T-cell (primary cell): Measurements from ENCODE around the gene GRAMD2B. TPM values are rescaled to one million over a fixed set of nuclear protein-coding genes. Genes with fewer than 3 reads are reported as not detected.
"Not testable (repeated sequence)": the region's sequence is repeated elsewhere in the genome, so short reads cannot be mapped to it uniquely, and the experiment has no call there.

ENCODE experiments used
- ATAC-seq, 4 experiments: fragments of 200-7000 bp in 3 of 4; fragments of 150-1000 bp in 1 of 4; cut with Tn5 transposase; replicated peaks in 1 of 4; 1 replicate in 3 of 4; 2 replicates in 1 of 4; pipeline ENCODE4 v1.10.0; 2021; ENCODE audit warnings: moderate library complexity in 3 of 4, mild to moderate bottlenecking in 2 of 4, moderate number of reproducible peaks in 1 of 4
- CTCF ChIA-PET, 2 donors: fragments of 300-600 bp; sonication (Branson Sonifier 250); formaldehyde crosslinking; loops; one replicate each; lab custom pipeline; 2022; ENCODE audit warnings: antibody characterized with exemption in 2 of 2; lab: Charles Lee
- POLR2A ChIA-PET, 2 donors: fragments of 300-600 bp; sonication (Branson Sonifier 250); formaldehyde crosslinking; loops; one replicate each; lab custom pipeline; 2022; ENCODE audit warnings: antibody characterized with exemption in 2 of 2; lab: Charles Lee
- DNase-seq, 35 experiments: peaks; one replicate each; pipeline versions ENCODE4 v3.0.0 to v3.0.0-alpha.2; 2013 to 2023
- H3K27ac ChIP-seq: one replicate; pipeline ENCODE4 v1.5.1; 2013; ENCODE audit warnings: low read length
- H3K27me3 ChIP-seq, 2 experiments: replicated peaks in 1 of 2; 1 replicate in 1 of 2; 2 replicates in 1 of 2; pipeline versions ENCODE4 v1.6.1 to v1.7.0; 2013; ENCODE audit warnings: low read length in 1 of 2, mixed read lengths in 1 of 2; ENCODE audit not compliant: control insufficient read depth in 2 of 2, insufficient read depth in 2 of 2; ENCODE audit errors: extremely low read depth in 1 of 2
- H3K36me3 ChIP-seq, 2 donors: 1 replicate in 1 of 2; 2 replicates in 1 of 2; pipeline versions ENCODE4 v1.6.1 to v1.7.0; 2013; ENCODE audit warnings: low read length in 1 of 2; ENCODE audit not compliant: control insufficient read depth in 2 of 2, insufficient read depth in 1 of 2; ENCODE audit errors: extremely low read depth in 1 of 2
- H3K4me1 ChIP-seq, 2 experiments: 1 replicate in 1 of 2; 2 replicates in 1 of 2; pipeline versions ENCODE4 v1.6.1 to v1.7.0; 2013; ENCODE audit warnings: low read length in 2 of 2, mixed read lengths in 1 of 2; ENCODE audit not compliant: insufficient read depth in 2 of 2, control insufficient read depth in 1 of 2; ENCODE audit errors: extremely low read depth in 1 of 2
- H3K4me3 ChIP-seq, 2 donors: 1 replicate in 1 of 2; 2 replicates in 1 of 2; pipeline versions ENCODE4 v1.5.1 to v1.7.0; 2013; ENCODE audit warnings: mild to moderate bottlenecking in 2 of 2, low read length in 1 of 2, moderate library complexity in 1 of 2; ENCODE audit not compliant: control insufficient read depth in 1 of 2; ENCODE audit errors: extremely low read depth in 1 of 2
- H3K9me3 ChIP-seq: 2 replicates; pipeline ENCODE4 v1.7.0; 2013
- H3K27ac Mint-ChIP-seq, 2 donors: one replicate each; pipeline ENCODE4 v1.8.0; 2020 to 2021; ENCODE audit warnings: mild to moderate bottlenecking in 2 of 2, mixed read lengths in 2 of 2
- H3K27me3 Mint-ChIP-seq, 2 donors: one replicate each; pipeline ENCODE4 v1.8.0; 2021 to 2022; ENCODE audit warnings: mixed read lengths in 2 of 2
- H3K36me3 Mint-ChIP-seq: one replicate; pipeline ENCODE4 v1.8.0; 2021; ENCODE audit warnings: mixed read lengths
- H3K4me1 Mint-ChIP-seq, 3 donors: one replicate each; pipeline ENCODE4 v1.8.0; 2020 to 2022; ENCODE audit warnings: mixed read lengths in 3 of 3, mild to moderate bottlenecking in 1 of 3
- H3K4me3 Mint-ChIP-seq, 3 donors: one replicate each; pipeline ENCODE4 v1.8.0; 2020 to 2022; ENCODE audit warnings: mild to moderate bottlenecking in 3 of 3, mixed read lengths in 3 of 3, moderate library complexity in 3 of 3
- H3K9me3 Mint-ChIP-seq, 3 donors: one replicate each; pipeline ENCODE4 v1.8.0; 2020 to 2022; ENCODE audit warnings: mixed read lengths in 3 of 3
- WGBS: methylation state at CpG from one replicate; pipeline ENCODE4 v1.1.5; 2013; ENCODE audit warnings: missing lambda C conversion rate; ENCODE audit not compliant: insufficient coverage; 5-methylcytosine and 5-hydroxymethylcytosine counted together
- total RNA-seq, 35 experiments: library from RNA in 6 of 35; stranded (reverse) in 6 of 35; fragments of 120-200 nt in 1 of 35; gene quantifications; one replicate each; pipeline versions ENCODE4 v1.2.1 to v1.2.4 and lab custom pipeline; 2013 to 2026

Gene GRAMD2B
- total RNA-seq, 5 donors from 2014 or later (not counting 1 experiment from before 2014, with no cell fraction given), result 5.7 to 14.1 (median 6.0) TPM

GRCh38 chr5:126435261-126435660 lies 12.1 kb downstream of the GRAMD2B start:
- H3K4me3 Mint-ChIP-seq, result no peak overlapping the region
- ChIA-PET POLR2A (no interaction called here), CTCF (no interaction called here)
- Histone ChIP-seq H3K4me3 (no peak overlapping the region), H3K27ac (no peak overlapping the region), H3K27me3 (no peaks in the 10 kb centered on the region), H3K9me3 (no peaks in the 10 kb centered on the region), H3K4me1 (peaks cover 0 to 3% of the 10 kb centered on the region in 2 experiments), H3K36me3 (peaks cover 4% of the 10 kb centered on the region in 2 donors)
- peaks cover 0 to 2% (median 0%) of the 10 kb centered on the region in 3 donors for H3K9me3 Mint-ChIP-seq
- H3K36me3 Mint-ChIP-seq, result peaks cover 33% of the 10 kb centered on the region
- H3K27me3 Mint-ChIP-seq, result no peaks in the 10 kb centered on the region
- peaks cover 15 to 26% (median 16%) of the 10 kb centered on the region in 3 donors for H3K4me1 Mint-ChIP-seq
- no peak for ATAC-seq
- 97% methylated on average over 5 of the region's 8 CpGs for WGBS
- H3K27ac Mint-ChIP-seq, result no peak overlapping the region
- DNase-seq, result no peak

GRCh38 chr5:126435714-126436113 lies 12.5 kb downstream of the GRAMD2B start:
- H3K4me3 ChIP-seq, result no peak overlapping the region

GRCh38 chr5:126437721-126438120 lies 14.5 kb downstream of the GRAMD2B start:
- Mint-ChIP-seq H3K27me3 (no peaks in the 10 kb centered on the region), H3K27ac (peak overlapping the region in 1 of 2 donors; percentile 7), H3K9me3 (peaks cover 0 to 5% (median 0%) of the 10 kb centered on the region in 3 donors), H3K4me1 (peaks cover 12 to 28% (median 15%) of the 10 kb centered on the region in 3 donors), H3K36me3 (peaks cover 28% of the 10 kb centered on the region), H3K4me3 (no peak overlapping the region)
- Histone ChIP-seq H3K4me1 (peaks cover 0 to 3% of the 10 kb centered on the region in 2 experiments), H3K27me3 (no peaks in the 10 kb centered on the region), H3K9me3 (no peaks in the 10 kb centered on the region), H3K36me3 (peaks cover 4% of the 10 kb centered on the region in 2 donors), H3K4me3 (no peak overlapping the region), H3K27ac (peak overlapping the region; percentile 30)
- POLR2A ChIA-PET, result interaction anchor here in 1 of 2 donors (1.0 kb wide), 1 partner anchor 12 kb away, joined by 5 read pairs; no protein-coding TSS in a partner anchor
- CTCF ChIA-PET, result no interaction called here
- 57% methylated on average over 1 of the region's 1 CpG for WGBS
- ATAC-seq, result no peak
- no peak for DNase-seq

More at GRCh38 chr5:126435714-126436113, 12.5 kb downstream of the GRAMD2B start:
- ATAC-seq (no peak), DNase-seq (no peak)
- WGBS, result no CpG with 5 or more reads among the region's 2 CpGs
- H3K27me3 Mint-ChIP-seq, result no peaks in the 10 kb centered on the region
- peaks cover 0 to 5% (median 0%) of the 10 kb centered on the region in 3 donors for H3K9me3 Mint-ChIP-seq
- H3K4me3 Mint-ChIP-seq, result no peak overlapping the region
- Histone ChIP-seq H3K27ac (no peak overlapping the region), H3K27me3 (no peaks in the 10 kb centered on the region), H3K4me1 (peaks cover 0 to 3% of the 10 kb centered on the region in 2 experiments), H3K36me3 (peaks cover 4% of the 10 kb centered on the region in 2 donors), H3K9me3 (no peaks in the 10 kb centered on the region)
- ChIA-PET CTCF (no interaction called here), POLR2A (no interaction called here)
- H3K36me3 Mint-ChIP-seq, result peaks cover 30% of the 10 kb centered on the region
- H3K4me1 Mint-ChIP-seq, result peaks cover 15 to 26% (median 16%) of the 10 kb centered on the region in 3 donors
- no peak overlapping the region for H3K27ac Mint-ChIP-seq

- H3K27ac ChIP-seq, result peak overlapping the region; percentile 30
- no peak overlapping the region for H3K4me3 ChIP-seq
- ChIA-PET CTCF (no interaction called here), POLR2A (interaction anchor here in 1 of 2 donors (1.0 kb wide), 1 partner anchor 11 kb away, joined by 5 read pairs; no protein-coding TSS in a partner anchor)
- peak overlapping the region in 1 of 2 donors; percentile 18 for H3K27ac Mint-ChIP-seq
- peaks cover 0 to 3% of the 10 kb centered on the region in 2 experiments for H3K4me1 ChIP-seq
- peaks cover 0 to 5% (median 0%) of the 10 kb centered on the region in 3 donors for H3K9me3 Mint-ChIP-seq
- no peaks in the 10 kb centered on the region for H3K27me3 Mint-ChIP-seq
- no peaks in the 10 kb centered on the region for H3K9me3 ChIP-seq
- peaks cover 4% of the 10 kb centered on the region in 2 donors for H3K36me3 ChIP-seq
- ATAC-seq (no peak), DNase-seq (peak in 1 of 35 experiments; percentile 13)
- H3K4me1 Mint-ChIP-seq, result peaks cover 15 to 30% (median 17%) of the 10 kb centered on the region in 3 donors
- no peaks in the 10 kb centered on the region for H3K27me3 ChIP-seq
- peaks cover 26% of the 10 kb centered on the region for H3K36me3 Mint-ChIP-seq
- 34% methylated on average over 4 of the region's 4 CpGs for WGBS
- no peak overlapping the region for H3K4me3 Mint-ChIP-seq
These were observed 15.1 kb downstream of the GRAMD2B start for GRCh38 chr5:126438267-126438666.

GRCh38 chr5:126438868-126439267 lies 15.7 kb downstream of the GRAMD2B start:
- Histone ChIP-seq H3K4me1 (peaks cover 0 to 4% of the 10 kb centered on the region in 2 experiments), H3K27ac (no peak overlapping the region), H3K4me3 (no peak overlapping the region), H3K27me3 (no peaks in the 10 kb centered on the region), H3K9me3 (no peaks in the 10 kb centered on the region), H3K36me3 (peaks cover 4% of the 10 kb centered on the region in 2 donors)
- POLR2A ChIA-PET, result no interaction called here
- Mint-ChIP-seq H3K27ac (no peak overlapping the region), H3K4me1 (peaks cover 20 to 36% (median 21%) of the 10 kb centered on the region in 3 donors), H3K27me3 (no peaks in the 10 kb centered on the region), H3K36me3 (peaks cover 26% of the 10 kb centered on the region), H3K9me3 (peaks cover 0 to 5% (median 0%) of the 10 kb centered on the region in 3 donors), H3K4me3 (no peak overlapping the region)
- no CpG with 5 or more reads among the region's 3 CpGs for WGBS
- DNase-seq, result no peak
- no peak for ATAC-seq
- CTCF ChIA-PET, result no interaction called here

- H3K4me3 ChIP-seq, ATAC-seq, H3K9me3 ChIP-seq, H3K27me3 Mint-ChIP-seq, H3K27me3 ChIP-seq, DNase-seq, H3K4me1 ChIP-seq, H3K9me3 Mint-ChIP-seq, H3K36me3 ChIP-seq, H3K27ac ChIP-seq, POLR2A ChIA-PET, H3K27ac Mint-ChIP-seq, H3K4me3 Mint-ChIP-seq: not testable (repeated sequence)
- CTCF ChIA-PET, result interaction anchor here in 1 of 2 donors (0.7 kb wide), 1 partner anchor 1460 kb away, joined by 9 read pairs; no protein-coding TSS in a partner anchor
- H3K36me3 Mint-ChIP-seq, result peaks cover 26% of the 10 kb centered on the region
- H3K4me1 Mint-ChIP-seq, result peaks cover 29 to 45% (median 30%) of the 10 kb centered on the region in 3 donors
- 94% methylated on average over 3 of the region's 6 CpGs for WGBS
These were observed 16.5 kb downstream of the GRAMD2B start for GRCh38 chr5:126439724-126440123.
